HG02884 (cell line): Measurements from ENCODE around the gene OR10J1.
"Not testable (repeated sequence)": the region's sequence is repeated elsewhere in the genome, so short reads cannot be mapped to it uniquely, and the experiment has no call there.

Experiments
- ATAC-seq: cut with Tn5 transposase; IDR thresholded peaks from one replicate; pipeline ENCODE4 v1.9.1; 2021; ENCODE audit warnings: mild to moderate bottlenecking, moderate library complexity; ENCODE audit not compliant: unreplicated experiment

Gene OR10J1

GRCh38 chr1:159439422-159439821 lies at the start of gene OR10J1:
Gene OR10J1 (plus strand): TSS chr1:159439722. CDS start chr1:159439792, 70 bp downstream.
- no peak for ATAC-seq

- ATAC-seq, result no peak
Measured at GRCh38 chr1:159406821-159407220, 32.7 kb upstream of the OR10J1 start.

- ATAC-seq, result no peak
Measured at GRCh38 chr1:159408862-159409400, 30.6 kb upstream of the OR10J1 start.

GRCh38 chr1:159421821-159422220 lies 17.7 kb upstream of the OR10J1 start:
- no peak for ATAC-seq

GRCh38 chr1:159428536-159428935 lies 11.0 kb upstream of the OR10J1 start:
- no peak for ATAC-seq

- ATAC-seq, result no peak
Measured at GRCh38 chr1:159429074-159429861, 10.3 kb upstream of the OR10J1 start.

GRCh38 chr1:159430985-159431384 lies 8.5 kb upstream of the OR10J1 start:
- ATAC-seq, result no peak

- no peak for ATAC-seq
Measured at GRCh38 chr1:159431904-159432303, 7.6 kb upstream of the OR10J1 start, which contains the start of gene OR10J4. Gene OR10J4 (plus strand): TSS chr1:159432204.

- no peak for ATAC-seq
Measured at GRCh38 chr1:159436469-159436868, 3.1 kb upstream of the OR10J1 start.

GRCh38 chr1:159441360-159441759 lies 1.8 kb downstream of the OR10J1 start:
- ATAC-seq, result no peak

GRCh38 chr1:159442428-159442827 lies 2.9 kb downstream of the OR10J1 start:
- ATAC-seq, result no peak

- no peak for ATAC-seq
Measured at GRCh38 chr1:159443066-159443750, 3.7 kb downstream of the OR10J1 start.

GRCh38 chr1:159444511-159444910 lies 5.0 kb downstream of the OR10J1 start:
- ATAC-seq, result no peak

GRCh38 chr1:159448181-159448580 lies 8.7 kb downstream of the OR10J1 start:
- no peak for ATAC-seq

GRCh38 chr1:159449605-159450004 lies 10.1 kb downstream of the OR10J1 start:
- ATAC-seq, result not testable (repeated sequence)

- no peak for ATAC-seq
Measured at GRCh38 chr1:159459551-159459950, 20.0 kb downstream of the OR10J1 start.

GRCh38 chr1:159465191-159465603 lies 25.7 kb downstream of the OR10J1 start:
- ATAC-seq, result no peak

GRCh38 chr1:159468321-159468720 lies 28.8 kb downstream of the OR10J1 start:
- no peak for ATAC-seq

- no peak for ATAC-seq
Measured at GRCh38 chr1:159469921-159470533, 30.5 kb downstream of the OR10J1 start.

- ATAC-seq, result no peak
Measured at GRCh38 chr1:159473335-159473734, 33.8 kb downstream of the OR10J1 start.

- no peak for ATAC-seq
Measured at GRCh38 chr1:159474926-159475325, 35.4 kb downstream of the OR10J1 start.
